Hepatocyte (in vitro differentiated cells): ENCODE measurements around the gene LRRC4C.

ENCODE experiments used
- EZH2 ChIP-seq: fragments of 200-600 bp; sonication (generic); IDR thresholded peaks from 2 replicates; pipeline ENCODE4 v1.6.1; 2016; ENCODE audit warnings: antibody characterized with exemption, mild to moderate bottlenecking, borderline replicate concordance
- TF ChIP-seq, protein P1 (sequence below): fragments of 200-600 bp; sonication (generic); IDR thresholded peaks from 2 replicates; pipeline ENCODE4 v1.5.1; 2016; ENCODE audit warnings: antibody characterized with exemption, mild to moderate bottlenecking; ENCODE audit not compliant: poor library complexity

DNA sequence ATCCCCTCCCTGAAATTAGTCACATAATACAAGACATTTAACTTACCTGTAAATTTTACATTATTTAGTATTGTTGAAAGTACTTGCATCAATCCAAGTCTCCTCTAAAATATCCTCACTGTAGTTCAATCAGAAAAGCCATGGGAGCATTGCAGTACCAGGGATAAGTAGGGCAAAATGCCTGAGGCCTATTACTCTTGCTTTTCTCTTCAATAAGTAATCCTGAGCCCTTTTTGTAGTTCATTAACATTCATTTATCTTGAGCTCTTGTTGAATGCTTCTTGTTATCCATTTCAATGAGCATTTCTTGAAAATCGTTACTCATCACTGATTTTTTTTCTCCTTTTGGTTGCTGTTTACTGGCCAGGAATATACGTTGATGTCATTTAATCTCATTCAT, 414.7 kb downstream of the LRRC4C start:
- TF ChIP-seq, protein P1, sequence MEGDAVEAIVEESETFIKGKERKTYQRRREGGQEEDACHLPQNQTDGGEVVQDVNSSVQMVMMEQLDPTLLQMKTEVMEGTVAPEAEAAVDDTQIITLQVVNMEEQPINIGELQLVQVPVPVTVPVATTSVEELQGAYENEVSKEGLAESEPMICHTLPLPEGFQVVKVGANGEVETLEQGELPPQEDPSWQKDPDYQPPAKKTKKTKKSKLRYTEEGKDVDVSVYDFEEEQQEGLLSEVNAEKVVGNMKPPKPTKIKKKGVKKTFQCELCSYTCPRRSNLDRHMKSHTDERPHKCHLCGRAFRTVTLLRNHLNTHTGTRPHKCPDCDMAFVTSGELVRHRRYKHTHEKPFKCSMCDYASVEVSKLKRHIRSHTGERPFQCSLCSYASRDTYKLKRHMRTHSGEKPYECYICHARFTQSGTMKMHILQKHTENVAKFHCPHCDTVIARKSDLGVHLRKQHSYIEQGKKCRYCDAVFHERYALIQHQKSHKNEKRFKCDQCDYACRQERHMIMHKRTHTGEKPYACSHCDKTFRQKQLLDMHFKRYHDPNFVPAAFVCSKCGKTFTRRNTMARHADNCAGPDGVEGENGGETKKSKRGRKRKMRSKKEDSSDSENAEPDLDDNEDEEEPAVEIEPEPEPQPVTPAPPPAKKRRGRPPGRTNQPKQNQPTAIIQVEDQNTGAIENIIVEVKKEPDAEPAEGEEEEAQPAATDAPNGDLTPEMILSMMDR: no peak
- TF ChIP-seq EZH2: no peak
